GM12872 (cell line): Measurements from ENCODE around the gene SLC12A8.

Source experiments
- CTCF ChIP-seq: IDR thresholded peaks from 3 replicates; pipeline ENCODE4 v1.5.1; 2011; ENCODE audit warnings: low read depth, mild to moderate bottlenecking, low read length, moderate library complexity; ENCODE audit not compliant: insufficient read depth

Gene SLC12A8

GRCh38 chr3:125120379-125121122 lies 92.0 kb downstream of the SLC12A8 start:
- no peak for TF ChIP-seq CTCF

GRCh38 chr3:125119752-125120378 lies 92.7 kb downstream of the SLC12A8 start:
- no peak for TF ChIP-seq CTCF

GRCh38 chr3:125118600-125118999 lies 93.9 kb downstream of the SLC12A8 start:
- no peak for TF ChIP-seq CTCF

GRCh38 chr3:125117631-125118191 lies 94.8 kb downstream of the SLC12A8 start:
- no peak for TF ChIP-seq CTCF

GRCh38 chr3:125116311-125117080 lies 96.1 kb downstream of the SLC12A8 start:
- TF ChIP-seq CTCF: no peak

- TF ChIP-seq CTCF: no peak
Measured at GRCh38 chr3:125115640-125116039, 96.9 kb downstream of the SLC12A8 start.

- TF ChIP-seq CTCF: no peak
Measured at GRCh38 chr3:125112981-125113380, 99.6 kb downstream of the SLC12A8 start.
